Upper lobe of right lung (tissue), 1 donor: ENCODE results near the gene VPS35. TPM values are rescaled to one million over a fixed set of nuclear protein-coding genes. Genes with fewer than 3 reads are reported as not detected.
"Not testable (repeated sequence)": the region's sequence is repeated elsewhere in the genome, so short reads cannot be mapped to it uniquely, and the experiment has no call there.

Source experiments
- ATAC-seq: fragments of 200-7000 bp; cut with Tn5 transposase; one replicate; pipeline ENCODE4 v1.9.1; 2020; ENCODE audit warnings: mild to moderate bottlenecking, moderate library complexity
- DNase-seq: peaks from one replicate; pipeline ENCODE4 v3.0.0-alpha.2; 2020
- H3K27ac ChIP-seq: fragments of 200-600 bp; one replicate; pipeline ENCODE4 v1.8.0; 2022
- H3K27me3 ChIP-seq: fragments of 200-600 bp; one replicate; pipeline ENCODE4 v1.8.0; 2022; ENCODE audit warnings: mild to moderate bottlenecking
- H3K36me3 ChIP-seq: fragments of 200-600 bp; one replicate; pipeline ENCODE4 v1.8.0; 2022
- H3K4me1 ChIP-seq: fragments of 200-600 bp; one replicate; pipeline ENCODE4 v1.8.0; 2022
- H3K4me3 ChIP-seq: fragments of 200-600 bp; one replicate; pipeline ENCODE4 v1.8.0; 2022; ENCODE audit warnings: mild to moderate bottlenecking
- H3K9me3 ChIP-seq: fragments of 200-600 bp; one replicate; pipeline ENCODE4 v1.8.0; 2022
- intact Hi-C: fragments of 100-400 bp; cut with DNase I; formaldehyde crosslinking; loops from one replicate; pipeline ENCODE4 v1.11.0; 2022
- total RNA-seq: library from RNA; stranded (reverse); fragmentation: NEBNext Ultra II Directional; extraction: Animal tissue kit (Norgen Biotek cat#: 25700); gene quantifications from one replicate; pipeline ENCODE4 v1.2.1, GENCODE V29; 2021
- TF ChIP-seq, protein P1 (sequence below): fragments of 200-600 bp; IDR thresholded peaks from one replicate; pipeline ENCODE4 v1.8.0; 2022; ENCODE audit warnings: antibody characterized with exemption
- donor health status: DM: no; HTN: yes; CAD: no; lungs with severe emphysema.

Gene VPS35
- total RNA-seq, 1 donor from 2014 or later: 87.6 TPM

- H3K27me3 ChIP-seq: no peaks in the 10 kb centered on the region
- ATAC-seq: no peak
- H3K27ac ChIP-seq: no peak overlapping the region
- TF ChIP-seq, protein P1, sequence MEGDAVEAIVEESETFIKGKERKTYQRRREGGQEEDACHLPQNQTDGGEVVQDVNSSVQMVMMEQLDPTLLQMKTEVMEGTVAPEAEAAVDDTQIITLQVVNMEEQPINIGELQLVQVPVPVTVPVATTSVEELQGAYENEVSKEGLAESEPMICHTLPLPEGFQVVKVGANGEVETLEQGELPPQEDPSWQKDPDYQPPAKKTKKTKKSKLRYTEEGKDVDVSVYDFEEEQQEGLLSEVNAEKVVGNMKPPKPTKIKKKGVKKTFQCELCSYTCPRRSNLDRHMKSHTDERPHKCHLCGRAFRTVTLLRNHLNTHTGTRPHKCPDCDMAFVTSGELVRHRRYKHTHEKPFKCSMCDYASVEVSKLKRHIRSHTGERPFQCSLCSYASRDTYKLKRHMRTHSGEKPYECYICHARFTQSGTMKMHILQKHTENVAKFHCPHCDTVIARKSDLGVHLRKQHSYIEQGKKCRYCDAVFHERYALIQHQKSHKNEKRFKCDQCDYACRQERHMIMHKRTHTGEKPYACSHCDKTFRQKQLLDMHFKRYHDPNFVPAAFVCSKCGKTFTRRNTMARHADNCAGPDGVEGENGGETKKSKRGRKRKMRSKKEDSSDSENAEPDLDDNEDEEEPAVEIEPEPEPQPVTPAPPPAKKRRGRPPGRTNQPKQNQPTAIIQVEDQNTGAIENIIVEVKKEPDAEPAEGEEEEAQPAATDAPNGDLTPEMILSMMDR: peak; percentile 28
- intact Hi-C loops: no loop called here
- DNase-seq: no peak
- H3K36me3 ChIP-seq: no peaks in the 10 kb centered on the region
- no peak overlapping the region for H3K4me3 ChIP-seq
- H3K4me1 ChIP-seq: no peaks in the 10 kb centered on the region
- no peaks in the 10 kb centered on the region for H3K9me3 ChIP-seq
Observed at GRCh38 chr16:46629331-46630219, 59.4 kb downstream of the VPS35 start.

GRCh38 chr16:46627746-46628145 is 61.2 kb downstream of the VPS35 start:
- no peaks in the 10 kb centered on the region for H3K36me3 ChIP-seq
- intact Hi-C loops: no loop called here
- H3K4me3 ChIP-seq: no peak overlapping the region
- no peak for ATAC-seq
- no peaks in the 10 kb centered on the region for H3K27me3 ChIP-seq
- H3K4me1 ChIP-seq: no peaks in the 10 kb centered on the region
- no peaks in the 10 kb centered on the region for H3K9me3 ChIP-seq
- no peak overlapping the region for H3K27ac ChIP-seq
- TF ChIP-seq, protein P1: no peak
- DNase-seq: no peak

DNA sequence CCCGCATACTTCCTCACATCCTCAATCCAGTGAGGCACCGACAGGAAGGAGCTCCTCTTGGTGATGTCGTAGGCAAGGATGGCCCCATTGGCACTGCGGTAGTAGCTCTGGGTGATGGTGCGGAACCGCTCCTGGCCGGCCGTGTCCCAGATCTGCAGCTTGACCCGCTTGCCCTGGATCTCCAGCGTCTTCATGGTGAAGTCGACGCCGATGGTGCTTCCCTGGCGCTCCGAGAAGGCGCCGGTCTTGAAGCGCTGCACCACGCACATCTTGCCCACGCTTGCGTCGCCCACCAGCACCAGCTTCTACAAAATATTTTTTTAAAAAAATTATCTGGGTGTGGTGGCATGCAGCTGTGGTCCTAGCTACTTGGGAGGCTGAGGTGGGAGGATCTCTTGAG is 62.3 kb downstream of the VPS35 start:
- H3K4me1 ChIP-seq, ATAC-seq, intact Hi-C loops, H3K4me3 ChIP-seq, H3K27me3 ChIP-seq, H3K27ac ChIP-seq, H3K36me3 ChIP-seq, DNase-seq, H3K9me3 ChIP-seq: not testable (repeated sequence)

- ATAC-seq, H3K9me3 ChIP-seq, intact Hi-C loops, H3K36me3 ChIP-seq, H3K27ac ChIP-seq, DNase-seq, H3K4me1 ChIP-seq, H3K27me3 ChIP-seq, H3K4me3 ChIP-seq: not testable (repeated sequence)
Observed at GRCh38 chr16:46624862-46625261, 64.1 kb downstream of the VPS35 start.

DNA sequence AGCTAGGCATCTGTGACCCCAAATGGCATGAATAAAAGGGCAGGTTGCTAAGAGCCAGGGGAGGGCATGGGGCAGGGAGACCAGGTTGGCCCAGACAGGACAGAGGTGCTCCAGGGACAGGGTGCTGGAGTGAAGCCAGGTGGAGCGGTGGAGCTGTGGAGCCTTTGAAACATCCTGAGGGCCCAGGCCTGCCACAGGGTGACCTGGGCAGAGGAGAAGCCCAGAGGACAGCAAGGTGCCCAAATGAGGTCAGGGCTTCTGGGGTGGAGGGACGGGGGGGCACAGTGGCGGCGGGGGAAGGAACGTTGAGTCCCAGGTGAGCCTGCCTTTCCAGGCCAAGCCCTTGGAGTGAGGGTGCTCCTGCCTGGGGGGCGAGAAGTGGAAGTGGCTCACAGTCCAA is 65.3 kb downstream of the VPS35 start:
- H3K27me3 ChIP-seq, DNase-seq, H3K4me1 ChIP-seq, H3K27ac ChIP-seq, H3K4me3 ChIP-seq, H3K36me3 ChIP-seq, intact Hi-C loops, H3K9me3 ChIP-seq: not testable (repeated sequence)
- peak; percentile 18 for ATAC-seq

GRCh38 chr16:46623246-46623645 is 65.7 kb downstream of the VPS35 start:
- intact Hi-C loops, H3K27ac ChIP-seq, H3K36me3 ChIP-seq, DNase-seq, H3K27me3 ChIP-seq, H3K9me3 ChIP-seq, H3K4me1 ChIP-seq, H3K4me3 ChIP-seq: not testable (repeated sequence)
- ATAC-seq: peak; percentile 73

DNA sequence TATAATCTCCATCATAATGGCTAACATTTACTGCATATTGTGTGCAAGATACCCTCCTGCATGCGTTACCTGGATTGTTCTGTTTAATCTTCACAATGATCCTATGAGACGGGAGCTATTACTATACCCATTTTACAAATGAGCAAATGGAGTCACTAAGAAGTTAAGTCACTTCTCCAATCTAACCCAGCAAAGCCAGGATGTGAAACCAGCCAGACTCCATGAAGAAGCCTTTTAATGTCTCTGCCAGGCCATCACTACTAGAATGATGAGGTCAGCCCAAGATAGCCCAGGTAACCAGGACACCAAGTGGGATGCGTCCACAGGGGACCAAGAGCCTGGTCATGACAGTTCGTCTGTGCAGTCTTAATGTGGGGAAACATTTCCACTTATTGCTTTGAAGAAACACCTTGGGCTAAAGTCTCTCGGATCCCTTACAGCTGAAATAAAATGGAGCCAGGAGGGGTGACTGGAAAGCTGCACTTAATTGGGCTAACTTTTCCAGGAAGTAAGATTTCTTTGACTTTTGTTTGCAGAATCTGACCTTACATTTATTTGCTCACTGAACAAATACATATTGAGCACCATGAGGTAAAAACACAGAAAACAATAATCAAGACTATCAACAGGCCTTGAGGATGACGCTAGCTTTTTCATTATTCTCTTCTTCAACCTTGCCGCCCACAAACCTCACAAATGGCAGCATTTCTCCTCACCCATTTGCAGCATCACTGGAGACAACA is 66.9 kb downstream of the VPS35 start:
- no peaks in the 10 kb centered on the region for H3K9me3 ChIP-seq
- peaks cover 8% of the 10 kb centered on the region for H3K4me1 ChIP-seq
- intact Hi-C loops: no loop called here
- no peak for DNase-seq
- no peaks in the 10 kb centered on the region for H3K27me3 ChIP-seq
- TF ChIP-seq, protein P1: no peak
- H3K36me3 ChIP-seq: no peaks in the 10 kb centered on the region
- H3K27ac ChIP-seq: no peak overlapping the region
- H3K4me3 ChIP-seq: no peak overlapping the region
- ATAC-seq: no peak
